ENCODE measurements around the gene PRKCE.

GRCh38 chr2:46066116-46066515, 414.6 kb downstream of the PRKCE start:
- TF ChIP-seq CTCF (conservative IDR thresholded peaks at IDR 0.05) = no peak
- TF ChIP-seq EZH2 (IDR thresholded peaks at IDR 0.05; ENCODE audit: low read depth) = no peak
